ENCODE measurements around the gene FYB2.

DNA sequence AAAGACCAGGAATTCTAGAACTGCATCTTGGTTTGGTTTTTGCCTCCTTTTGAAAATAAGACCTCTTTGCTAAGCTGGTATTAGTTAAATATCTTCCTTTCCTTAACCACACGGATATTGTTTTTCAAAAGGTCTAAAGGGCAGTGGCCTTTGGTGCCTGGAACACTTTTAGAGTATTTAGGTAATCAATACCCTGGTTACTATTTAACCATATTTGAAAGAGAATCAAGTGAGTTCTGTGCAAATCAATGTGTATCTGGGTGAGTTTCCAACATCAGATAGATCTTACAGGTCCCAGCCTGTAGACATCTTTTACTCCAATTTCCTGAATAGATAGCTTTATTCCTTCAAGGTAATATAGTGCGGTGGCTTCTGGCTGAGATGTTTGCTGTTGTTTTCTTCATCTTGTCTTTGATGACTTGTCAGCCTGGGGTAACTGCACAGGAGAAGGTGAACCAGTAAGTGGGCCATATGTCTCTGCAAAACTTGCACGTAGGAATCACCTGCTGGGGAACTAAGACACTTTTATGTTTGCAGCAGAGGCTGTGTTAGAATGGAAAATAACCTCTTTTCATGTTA lies 35.4 kb upstream of the FYB2 start, which contains the start of gene C8A:
- no peak for TF ChIP-seq CBFB (CRISPR knock-in tag; IDR thresholded peaks at IDR 0.05; ENCODE audit: low read depth)
- no peak for TF ChIP-seq CTCF (IDR thresholded peaks at IDR 0.05)
- no peak for TF ChIP-seq FOXP1 (CRISPR knock-in tag; IDR thresholded peaks at IDR 0.05; ENCODE audit: borderline replicate concordance)
- TF ChIP-seq FOXK1 (CRISPR knock-in tag; IDR thresholded peaks at IDR 0.05): no peak
- no peak for TF ChIP-seq IRF1 (CRISPR knock-in tag; IDR thresholded peaks at IDR 0.05)
- TF ChIP-seq NFATC4 (CRISPR knock-in tag; IDR thresholded peaks at IDR 0.05): no peak
- TF ChIP-seq, protein P1, sequence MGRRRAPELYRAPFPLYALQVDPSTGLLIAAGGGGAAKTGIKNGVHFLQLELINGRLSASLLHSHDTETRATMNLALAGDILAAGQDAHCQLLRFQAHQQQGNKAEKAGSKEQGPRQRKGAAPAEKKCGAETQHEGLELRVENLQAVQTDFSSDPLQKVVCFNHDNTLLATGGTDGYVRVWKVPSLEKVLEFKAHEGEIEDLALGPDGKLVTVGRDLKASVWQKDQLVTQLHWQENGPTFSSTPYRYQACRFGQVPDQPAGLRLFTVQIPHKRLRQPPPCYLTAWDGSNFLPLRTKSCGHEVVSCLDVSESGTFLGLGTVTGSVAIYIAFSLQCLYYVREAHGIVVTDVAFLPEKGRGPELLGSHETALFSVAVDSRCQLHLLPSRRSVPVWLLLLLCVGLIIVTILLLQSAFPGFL (CRISPR knock-in tag; IDR thresholded peaks at IDR 0.05; ENCODE audit: borderline replicate concordance): no peak
- no peak for TF ChIP-seq ZNF263 (CRISPR knock-in tag; IDR thresholded peaks at IDR 0.05; ENCODE audit: low read depth)
- no peak for TF ChIP-seq CREM (CRISPR knock-in tag; IDR thresholded peaks at IDR 0.05)
- TF ChIP-seq SP1 (CRISPR knock-in tag; conservative IDR thresholded peaks at IDR 0.05): no peak
- TF ChIP-seq ZBTB21 (CRISPR knock-in tag; IDR thresholded peaks at IDR 0.05; ENCODE audit: borderline replicate concordance): no peak
